Neural progenitor cell (in vitro differentiated cells): ENCODE data around the gene ANXA2.

Experiments used
- EZH2 ChIP-seq: fragments of 200-600 bp; sonication (generic); IDR thresholded peaks from 2 replicates; pipeline ENCODE4 v1.6.1; 2017; ENCODE audit warnings: antibody characterized with exemption, mild to moderate bottlenecking, moderate library complexity
- EZH2phosphoT487 ChIP-seq: fragments of 200-600 bp; sonication (generic); IDR thresholded peaks from 2 replicates; pipeline ENCODE4 v1.6.1; 2017; ENCODE audit warnings: antibody characterized with exemption

GRCh38 chr15:60372756-60373155 lies 25.0 kb downstream of the ANXA2 start:
- TF ChIP-seq EZH2 (no peak), EZH2phosphoT487 (no peak)
